Measurements from ENCODE around the gene SLC5A12.

SLC5A12 gene

DNA sequence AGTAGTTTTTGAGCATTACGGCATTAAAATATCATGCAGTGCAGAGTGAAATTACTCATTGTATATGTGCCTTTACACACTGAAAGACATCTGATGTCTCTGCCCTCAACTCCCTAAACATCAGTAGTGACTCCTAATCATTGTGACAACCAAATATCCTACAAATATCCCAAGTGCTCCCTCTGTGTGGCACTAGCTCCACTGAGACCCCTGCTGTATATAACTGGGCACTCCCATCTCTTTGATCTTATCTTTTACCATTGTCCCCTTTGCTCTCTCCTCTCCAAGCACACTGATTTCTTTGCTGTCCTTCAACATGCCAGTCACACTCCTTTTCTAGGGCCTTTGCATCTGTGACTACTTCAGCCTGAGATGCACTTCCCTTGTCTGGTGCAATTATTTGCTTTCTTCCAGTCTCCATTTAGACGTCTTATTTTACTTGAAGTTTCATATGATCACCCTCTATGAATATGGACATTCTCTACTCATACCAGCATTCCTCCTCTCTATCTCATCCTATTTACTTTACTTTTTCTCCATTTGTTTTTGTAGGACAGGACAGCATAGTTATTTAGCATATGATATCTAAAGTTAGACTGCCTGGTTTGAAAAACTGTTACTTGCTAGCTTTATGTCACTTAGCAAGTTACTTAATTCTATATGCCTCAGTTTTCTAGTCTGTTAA is 2.4 kb downstream of the SLC5A12 start:
- DNase-seq = no peak

DNA sequence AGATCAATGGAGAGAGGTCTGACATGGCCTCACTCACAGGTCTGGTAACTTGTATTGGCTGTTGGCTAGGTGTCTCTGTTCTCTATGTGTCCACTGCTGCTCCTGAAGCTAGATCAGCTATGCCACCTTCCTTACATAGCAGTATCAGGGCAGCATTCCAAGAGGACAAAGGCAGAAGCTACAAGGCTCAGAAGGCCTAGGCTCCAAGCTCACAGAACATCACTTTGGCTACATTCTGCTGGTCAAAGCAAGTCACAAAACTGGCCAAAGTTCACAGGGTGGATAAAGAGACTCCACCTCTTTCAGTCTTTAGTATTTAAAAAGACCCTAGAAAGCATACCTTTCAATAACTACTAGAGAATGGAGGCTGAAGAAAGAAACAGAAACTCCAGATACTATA is 4.1 kb downstream of the SLC5A12 start:
- DNase-seq = no peak

DNA sequence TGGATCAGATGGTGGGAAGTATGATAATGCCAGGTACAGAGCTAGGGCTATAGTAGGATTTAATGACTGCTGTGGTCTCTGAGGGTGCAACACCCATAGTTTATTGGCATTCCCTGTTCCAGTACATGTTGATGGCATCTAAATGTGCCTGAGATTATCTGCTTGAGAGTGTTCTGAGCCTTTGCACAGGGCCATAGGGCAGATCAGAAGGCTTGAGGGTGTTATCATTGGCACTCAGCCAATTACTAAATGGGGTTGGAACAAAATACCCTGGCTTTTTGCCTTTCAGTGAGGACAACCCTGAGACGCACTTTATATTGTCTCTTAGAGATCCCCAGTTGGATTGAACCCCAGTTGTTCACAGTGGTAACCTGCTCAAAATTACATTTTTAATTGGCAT is 6.7 kb downstream of the SLC5A12 start:
- DNase-seq = no peak

DNA sequence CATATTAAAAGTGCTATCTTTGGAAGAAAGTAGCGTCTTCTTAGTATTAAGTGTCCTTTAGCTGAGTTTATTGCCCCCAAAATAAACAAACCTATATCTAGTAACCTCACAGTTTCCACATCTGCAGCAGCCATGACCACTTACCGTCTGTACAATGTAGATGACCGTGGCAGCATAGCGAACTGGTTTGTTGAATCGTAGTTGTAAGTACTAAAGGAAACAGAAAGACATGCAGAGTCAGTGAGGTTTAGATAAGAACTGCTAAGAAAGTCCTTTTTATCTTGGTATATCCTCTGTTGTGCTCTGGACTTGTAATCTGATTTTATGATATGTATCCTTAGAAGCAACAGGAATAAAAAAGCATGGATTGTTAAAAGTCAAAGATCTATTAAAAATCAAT is 9.4 kb downstream of the SLC5A12 start:
- DNase-seq = no peak

DNA sequence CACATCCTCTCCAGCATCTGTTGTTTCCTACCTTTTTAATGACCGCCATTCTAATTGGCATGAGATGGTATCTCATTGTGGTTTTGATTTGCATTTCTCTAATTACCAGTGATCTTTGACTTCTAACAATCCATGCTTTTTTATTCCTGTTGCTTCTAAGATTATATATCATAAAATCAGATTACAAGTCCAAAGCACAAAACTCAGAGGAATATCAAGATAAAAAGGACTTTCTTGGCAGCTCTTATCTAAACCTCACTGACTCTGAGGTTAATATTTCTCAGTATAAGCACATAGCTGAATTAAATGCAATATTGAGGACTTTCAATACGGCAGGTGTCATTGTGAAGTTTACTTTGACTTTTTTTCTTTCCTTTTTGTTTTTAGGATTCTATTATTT is 11.4 kb downstream of the SLC5A12 start:
- no peak for DNase-seq

DNA sequence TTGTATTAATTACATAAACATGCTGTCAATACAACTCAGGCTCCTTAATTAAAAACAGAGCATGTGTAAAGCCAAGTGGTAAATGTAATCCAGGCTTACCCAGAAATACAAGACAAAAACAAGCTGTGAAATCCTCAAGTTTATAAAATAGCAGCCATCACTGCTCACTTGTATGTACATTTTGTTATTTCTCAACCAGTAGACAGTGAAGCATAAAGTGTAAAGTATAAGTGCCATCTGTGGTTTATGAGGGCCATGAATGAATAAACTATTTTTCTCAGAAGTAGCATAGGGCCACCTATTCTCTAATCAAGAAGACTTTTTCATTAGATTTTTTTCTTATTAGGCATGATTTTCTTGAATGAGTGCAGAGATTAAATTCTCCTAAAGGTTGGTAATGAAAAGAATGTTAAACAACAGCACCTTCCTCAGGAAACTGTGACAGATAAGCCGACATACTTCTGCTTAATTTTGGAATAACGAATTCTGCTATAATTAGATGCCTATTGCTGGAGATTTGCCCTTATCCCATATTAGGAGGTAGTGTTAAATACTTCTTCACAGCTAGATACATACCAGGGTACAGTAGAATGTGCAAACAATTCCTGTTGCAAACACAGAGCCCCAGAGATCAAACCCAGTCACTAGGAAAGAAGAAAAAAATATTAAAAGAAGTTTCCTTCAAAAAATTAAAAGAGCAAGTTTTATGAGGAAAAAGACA is 13.0 kb downstream of the SLC5A12 start:
- DNase-seq = no peak

DNA sequence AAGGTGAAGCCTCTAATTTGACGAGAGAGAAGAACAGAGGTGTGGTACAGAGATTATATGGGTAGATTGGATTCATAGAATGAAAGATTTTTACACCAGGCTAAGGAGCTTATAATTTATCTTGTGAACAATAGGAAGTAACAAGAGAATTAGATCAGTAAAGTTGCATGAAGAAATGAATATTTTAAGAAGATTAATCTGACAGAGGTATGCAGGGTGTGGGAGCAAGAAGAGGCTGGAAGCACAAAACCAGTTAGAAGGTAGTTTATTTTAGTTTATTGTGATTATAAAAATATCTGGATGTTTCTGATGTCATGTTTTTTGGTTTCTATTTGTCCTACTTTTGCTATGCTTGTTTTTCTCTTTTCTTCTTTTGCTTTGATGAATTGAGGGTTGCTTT is 15.7 kb downstream of the SLC5A12 start:
- DNase-seq = no peak

DNA sequence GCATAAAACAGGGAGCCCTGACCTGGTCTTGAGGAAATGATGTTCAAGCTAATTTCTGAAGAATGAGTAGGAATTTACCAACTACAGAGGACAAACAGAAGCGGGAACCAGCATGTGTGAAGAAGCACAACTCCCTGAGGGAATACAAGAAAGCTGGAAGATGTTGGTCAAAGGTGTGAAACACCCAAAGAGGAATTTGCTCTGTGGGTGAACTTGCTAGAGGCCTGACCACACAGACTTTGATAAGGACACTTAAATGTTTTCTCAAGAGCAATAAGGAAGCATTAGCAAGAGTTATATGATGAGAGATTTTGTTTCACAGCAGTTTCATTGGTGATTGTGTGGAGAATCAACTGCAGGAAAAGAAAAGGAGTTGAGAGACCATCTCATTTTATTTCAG is 17.6 kb downstream of the SLC5A12 start:
- DNase-seq = no peak

DNA sequence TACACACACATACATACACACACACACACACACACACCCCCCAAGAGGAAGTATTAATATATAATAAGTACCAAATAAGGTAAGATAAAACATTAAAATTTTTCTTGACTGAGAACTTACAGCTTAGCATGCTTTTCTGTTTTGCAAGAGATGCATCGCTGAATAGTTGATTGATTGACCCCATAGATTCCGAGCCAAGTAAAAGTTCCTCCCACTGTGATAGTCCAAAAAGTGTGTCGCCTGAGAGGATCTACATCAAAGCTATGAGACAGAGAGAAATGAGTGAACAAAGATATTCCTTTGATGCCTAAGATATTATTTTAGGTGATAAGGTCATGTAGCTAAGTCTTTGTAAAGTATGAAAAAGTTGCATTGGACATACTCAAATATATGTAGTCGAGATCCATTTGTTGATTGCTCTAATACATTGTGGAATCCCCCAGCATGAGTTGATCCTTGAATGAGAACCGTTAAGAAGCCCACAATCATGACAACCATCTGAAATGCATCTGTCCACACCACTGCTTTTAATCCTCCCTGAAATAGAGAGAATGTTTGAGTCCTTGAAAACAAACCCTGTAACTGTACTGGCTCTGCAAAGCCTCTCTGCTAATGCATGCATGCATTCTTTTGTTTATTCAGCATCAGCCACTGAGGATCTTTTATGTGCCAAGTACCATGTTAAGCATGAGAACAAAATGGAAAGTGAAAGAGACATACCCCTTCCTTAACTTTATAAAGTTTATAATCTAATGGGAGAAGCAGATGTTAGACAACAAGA is 18.3 kb downstream of the SLC5A12 start:
- no peak for DNase-seq

DNA sequence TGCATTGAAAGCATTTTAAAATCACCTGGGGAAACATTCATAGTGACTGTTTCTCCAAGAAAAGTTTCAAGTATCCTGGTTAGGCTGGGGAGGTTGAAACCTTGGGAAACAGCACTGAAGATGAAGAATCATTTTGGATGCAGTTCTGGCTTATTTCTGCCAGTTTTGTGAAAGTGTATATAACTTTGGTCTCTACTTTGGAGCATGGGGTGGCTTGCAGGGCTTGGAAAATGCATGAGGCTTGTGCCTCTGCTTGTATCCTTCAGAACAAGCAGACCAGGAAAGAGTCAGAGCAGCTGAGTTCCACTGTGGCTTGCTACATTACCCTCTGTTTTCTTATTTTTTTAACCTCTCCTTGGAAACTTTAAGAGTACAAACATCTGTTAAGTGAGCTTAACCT is 19.5 kb downstream of the SLC5A12 start:
- DNase-seq = no peak

DNA sequence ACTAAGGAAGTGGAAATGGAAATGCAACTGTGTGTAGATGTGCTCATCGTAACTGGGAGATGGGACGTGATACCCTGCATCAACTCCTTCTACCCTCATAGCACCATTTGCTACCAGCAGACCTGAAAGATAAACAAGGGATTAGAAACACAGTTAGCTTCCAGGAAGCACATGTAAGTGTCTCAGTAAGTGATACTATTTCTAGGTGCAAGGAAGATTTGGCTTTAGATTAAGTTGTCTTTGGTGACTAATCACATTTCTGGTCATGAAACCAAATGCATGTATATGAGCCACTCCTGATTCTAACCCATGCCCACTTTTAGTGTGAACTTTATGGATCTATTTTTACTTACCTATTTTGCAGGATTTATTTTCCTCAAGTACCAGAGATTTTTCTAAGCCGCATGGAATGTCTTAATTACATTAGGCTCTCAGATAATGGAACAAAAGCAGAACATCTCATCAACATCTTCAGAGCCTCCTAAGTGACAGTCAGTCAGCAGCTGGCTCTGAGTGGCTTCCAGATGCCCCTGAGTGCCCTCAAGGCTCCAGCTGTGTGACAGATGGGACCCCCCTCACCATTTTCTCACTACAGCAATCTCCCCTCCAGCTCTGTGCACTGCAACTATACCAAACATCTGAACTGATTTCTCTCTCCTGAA is 21.2 kb downstream of the SLC5A12 start:
- DNase-seq = no peak

DNA sequence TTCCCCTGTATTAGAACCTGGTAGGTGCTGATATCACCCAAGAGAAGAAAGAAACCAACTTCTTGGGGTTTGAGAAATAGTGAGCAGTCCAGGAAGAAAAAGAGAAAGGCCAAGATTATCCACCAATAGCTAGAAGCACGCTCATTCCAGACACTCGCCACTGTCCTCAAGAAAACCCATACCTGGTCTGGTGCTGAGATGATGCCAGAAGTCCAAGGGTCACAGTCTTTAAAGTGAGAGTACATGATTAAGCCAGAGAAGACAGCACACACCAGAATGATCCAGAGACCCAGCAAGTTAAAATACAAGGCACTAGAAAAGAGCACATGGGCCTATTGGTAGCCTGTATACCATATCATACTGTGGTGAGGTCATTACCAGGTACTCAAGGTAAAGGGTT is 23.6 kb downstream of the SLC5A12 start:
- no peak for DNase-seq

DNA sequence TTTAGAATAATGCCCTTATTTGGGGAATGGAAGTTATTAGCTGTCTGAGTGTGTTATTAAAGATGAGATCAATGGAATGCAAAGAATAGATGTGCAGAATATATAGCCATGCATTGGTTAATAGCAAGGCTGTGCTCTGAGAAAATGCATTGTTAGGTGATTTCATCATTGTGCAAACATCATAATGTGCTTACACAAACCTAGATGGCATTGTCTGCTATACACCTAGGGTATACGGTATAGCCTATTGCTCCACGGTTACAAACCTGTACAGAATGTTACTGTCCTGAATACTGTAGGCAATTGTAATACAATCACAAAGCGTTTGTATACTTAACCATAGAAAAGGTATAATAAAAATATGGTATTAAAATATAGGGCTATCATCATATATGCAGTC is 25.5 kb downstream of the SLC5A12 start:
- no peak for DNase-seq

DNA sequence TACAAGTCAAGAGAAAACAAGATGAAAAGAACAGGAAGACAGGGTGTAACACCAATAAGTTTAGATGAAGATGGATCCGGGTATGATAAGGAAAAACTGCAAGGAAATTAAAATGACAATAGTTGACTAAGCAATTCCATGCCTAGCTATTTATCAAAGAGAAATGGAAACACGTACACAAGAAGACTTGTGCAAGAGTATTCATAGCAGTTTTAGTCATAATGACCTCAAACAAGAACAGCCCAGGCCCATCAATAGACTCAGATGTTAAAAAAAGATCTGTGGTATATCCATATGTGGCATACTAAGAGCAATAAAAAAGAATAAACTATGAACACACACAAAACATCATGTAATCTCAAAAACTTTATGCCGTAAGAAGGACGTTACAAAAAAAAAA is 33.2 kb downstream of the SLC5A12 start:
- no peak for DNase-seq

DNA sequence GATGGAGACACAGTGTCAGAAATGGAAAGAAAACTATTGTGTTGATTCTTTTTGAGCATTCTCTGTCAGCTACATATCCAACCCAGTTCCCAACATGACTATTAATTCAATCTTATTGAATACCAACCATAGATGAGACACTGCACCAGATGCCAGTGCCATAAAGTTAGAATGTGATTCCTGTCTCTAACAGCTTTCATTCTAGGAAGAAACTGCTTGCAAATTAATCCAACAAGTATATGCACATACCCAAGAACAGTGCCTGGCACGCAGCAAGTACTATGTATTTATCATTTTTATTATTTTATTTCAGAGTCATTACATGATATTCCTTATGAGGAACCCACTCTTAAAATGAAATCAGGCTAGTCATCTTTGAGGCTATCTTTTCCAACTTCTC is 34.5 kb downstream of the SLC5A12 start:
- no peak for DNase-seq

DNA sequence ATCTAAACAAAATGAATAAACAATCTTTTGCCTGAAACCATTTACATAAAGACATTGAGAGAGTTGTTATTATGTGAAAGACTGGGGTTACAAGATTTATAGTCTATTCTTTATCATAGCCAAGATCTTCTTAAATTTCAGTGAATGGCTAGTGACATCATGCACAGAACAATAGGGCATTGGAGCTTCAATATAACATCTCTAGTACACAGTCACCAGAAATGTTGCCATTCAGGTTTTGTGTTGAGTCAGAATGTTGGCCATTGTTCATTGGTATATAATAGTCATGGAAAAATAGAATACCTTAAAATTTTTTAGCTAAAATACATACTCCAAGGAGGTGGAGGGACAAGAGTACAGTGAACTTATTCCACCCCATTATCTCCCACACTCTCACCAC is 44.3 kb downstream of the SLC5A12 start:
- DNase-seq = no peak

DNA sequence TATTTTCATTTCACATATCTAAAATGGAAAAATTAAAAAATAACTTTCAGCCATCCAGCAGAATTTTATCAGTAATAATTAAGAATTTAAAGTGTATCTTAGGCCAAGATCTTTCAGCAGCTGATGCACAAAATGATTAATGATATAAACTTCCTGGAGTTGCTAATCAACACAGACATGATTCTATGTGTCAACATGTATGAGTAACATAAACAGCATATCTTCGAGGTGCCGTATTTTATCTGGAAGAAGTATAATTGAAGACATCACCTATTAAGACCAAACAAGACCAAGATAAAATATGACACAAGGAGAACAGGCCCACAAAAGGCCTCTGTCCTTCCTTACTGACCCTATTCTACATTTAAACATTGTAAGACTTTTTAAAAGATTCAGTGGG is 45.2 kb downstream of the SLC5A12 start:
- no peak for DNase-seq

DNA sequence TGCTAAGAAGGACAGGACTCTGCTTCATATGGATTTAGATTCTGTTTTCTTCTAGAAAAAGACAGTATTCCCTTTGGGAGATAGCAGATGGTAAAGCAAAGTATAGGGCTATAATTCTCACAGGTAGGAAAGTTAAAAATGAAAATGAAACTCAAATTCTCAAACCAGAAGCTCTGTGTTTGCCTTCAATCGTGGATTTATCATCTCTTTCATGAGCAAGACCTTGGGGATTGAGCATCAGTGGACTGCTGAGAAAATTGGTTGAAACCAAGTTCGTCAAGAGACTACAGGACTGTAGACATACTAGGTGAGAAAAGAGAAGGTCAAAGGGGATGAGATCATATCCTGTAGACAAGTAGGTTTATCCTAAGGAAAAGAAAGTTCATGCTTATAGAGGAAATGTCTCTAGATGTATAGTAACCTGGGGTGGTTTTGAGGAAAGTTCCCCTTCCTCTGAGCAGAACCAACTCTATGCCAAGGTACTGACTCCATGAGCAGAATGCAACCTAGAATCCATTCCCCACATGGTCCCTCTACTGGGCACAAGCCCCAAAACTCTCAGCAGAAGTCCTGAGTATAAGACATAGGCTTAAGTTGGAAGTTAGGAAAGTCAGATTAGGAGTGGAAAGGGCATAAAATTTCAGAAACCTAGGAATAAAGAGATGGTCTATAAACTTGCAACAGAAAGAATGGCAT is 46.5 kb downstream of the SLC5A12 start:
- no peak for DNase-seq

DNA sequence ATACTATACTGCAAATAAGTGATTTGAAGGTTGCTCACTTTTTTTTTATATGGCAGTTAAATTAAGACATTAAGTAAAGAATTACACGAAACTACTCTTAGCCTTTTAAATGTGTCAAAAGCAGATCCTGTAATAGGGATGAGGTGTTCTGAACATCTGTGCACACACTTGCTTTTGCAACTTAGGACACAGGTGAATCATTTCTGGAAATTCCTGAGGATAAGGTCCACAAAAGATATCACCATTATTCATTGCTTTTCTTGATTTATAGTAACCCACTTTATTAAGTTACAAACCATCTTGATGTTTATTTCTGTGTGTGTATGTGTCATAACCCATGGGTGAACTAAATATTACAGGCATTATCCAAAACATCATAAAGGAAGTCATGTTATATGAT is 55.9 kb downstream of the SLC5A12 start:
- DNase-seq = no peak

DNA sequence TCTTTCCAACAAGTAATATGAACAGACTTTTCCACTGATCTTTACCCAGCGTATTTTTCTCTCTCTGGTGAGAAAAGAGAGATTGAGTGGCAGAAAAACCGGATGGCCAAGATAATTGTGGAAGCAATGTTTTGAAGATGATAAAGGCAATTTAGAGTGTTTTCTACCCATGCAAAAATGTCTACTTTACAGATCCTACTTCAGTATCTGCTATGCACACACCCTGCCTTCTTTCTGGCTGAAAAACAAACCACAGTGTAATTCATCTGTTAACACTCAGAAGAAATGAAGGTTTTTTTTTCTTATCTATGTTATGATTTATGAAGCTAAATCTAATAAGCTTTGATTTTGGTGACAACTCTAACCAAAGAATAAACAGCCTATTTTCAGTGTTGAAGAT is 56.8 kb downstream of the SLC5A12 start:
- DNase-seq = no peak

DNA sequence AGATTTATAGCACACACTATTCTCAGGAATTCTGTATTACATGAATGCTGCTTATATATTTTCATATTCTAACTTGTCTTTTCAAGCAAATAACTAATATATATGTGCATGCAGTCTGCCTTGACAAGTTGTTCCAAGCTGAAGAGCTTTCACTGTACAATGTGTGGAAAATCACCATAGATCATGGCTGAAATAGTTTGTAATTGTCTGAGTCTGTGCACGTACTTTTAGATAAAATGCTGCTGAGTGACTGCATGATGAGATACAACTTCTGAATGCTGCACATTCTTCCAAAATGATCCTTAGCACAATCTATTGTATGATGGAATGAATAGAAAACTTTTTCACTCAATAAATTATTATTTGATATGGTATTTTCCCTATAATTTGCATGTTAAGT is 58.9 kb downstream of the SLC5A12 start:
- no peak for DNase-seq

DNA sequence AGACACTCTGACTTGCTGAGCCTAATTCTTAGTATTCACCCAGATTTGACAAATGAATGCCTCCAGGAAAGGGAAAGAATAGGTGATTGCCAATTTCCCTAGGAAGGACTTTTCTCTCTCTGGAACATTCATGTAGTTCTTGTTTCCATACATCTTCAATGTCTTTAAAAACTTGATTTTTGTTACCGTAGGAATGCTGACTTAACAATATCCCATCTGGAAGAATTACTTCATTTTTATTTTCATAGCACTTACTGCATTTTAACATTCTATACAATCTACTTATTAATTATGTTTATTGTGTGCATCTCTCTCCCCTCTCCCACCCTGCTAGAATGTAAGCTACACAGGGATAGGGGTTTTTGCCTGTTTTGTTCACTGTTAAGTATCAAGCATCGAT is 66.6 kb downstream of the SLC5A12 start:
- DNase-seq = no peak

DNA sequence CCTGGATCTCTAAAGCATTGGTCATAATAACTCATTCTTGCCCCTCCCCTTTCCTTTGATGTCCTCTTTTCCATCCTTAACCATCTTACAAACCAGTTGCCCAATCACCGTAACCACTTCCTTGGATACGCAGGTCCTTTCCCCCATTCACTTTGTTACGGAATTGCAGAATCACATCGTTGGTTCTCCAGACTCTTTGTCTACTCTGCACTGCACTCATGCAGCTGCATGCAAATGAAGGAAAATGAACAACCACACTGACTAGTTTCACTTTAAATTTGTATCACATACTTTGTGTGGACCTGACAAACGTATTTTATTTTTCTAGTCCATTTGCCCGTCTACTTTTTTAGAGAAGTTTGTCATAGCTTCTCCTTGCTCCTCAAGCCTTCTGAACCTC is 69.9 kb downstream of the SLC5A12 start:
- no peak for DNase-seq

Measured in fibroblast of skin of abdomen (primary cell).